HG03095 (cell line): Measurements from ENCODE around the gene PTPRA.
"Not testable (repeated sequence)": the region's sequence is repeated elsewhere in the genome, so short reads cannot be mapped to it uniquely, and the experiment has no call there.

Experiments
- ATAC-seq: cut with Tn5 transposase; IDR thresholded peaks from one replicate; pipeline ENCODE4 v1.9.1; 2021; ENCODE audit warnings: moderate library complexity; ENCODE audit not compliant: unreplicated experiment

Gene PTPRA

GRCh38 chr20:2888224-2888955, 15.1 kb downstream of the PTPRA start:
- no peak for ATAC-seq

DNA sequence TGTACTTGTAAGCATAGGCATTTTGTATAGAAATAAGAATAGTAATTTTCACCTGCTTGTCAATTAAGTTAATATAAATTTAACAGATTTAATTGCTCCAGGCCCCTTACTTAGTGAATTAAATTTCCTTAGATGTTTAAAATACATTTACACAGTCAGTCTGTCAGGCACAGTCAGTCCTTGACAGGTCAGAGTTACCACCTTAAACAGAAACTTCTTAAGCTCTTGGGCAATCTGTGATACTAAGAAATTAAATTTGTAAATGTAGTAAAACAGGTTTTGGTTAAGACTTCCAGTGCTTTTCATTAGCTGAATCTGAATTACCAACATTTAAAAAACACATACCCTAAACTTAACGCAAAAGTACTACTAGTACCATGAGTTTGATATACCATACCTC, 15.9 kb downstream of the PTPRA start:
- ATAC-seq: no peak

- ATAC-seq: no peak
Measured at GRCh38 chr20:2889797-2890196, 16.5 kb downstream of the PTPRA start.

DNA sequence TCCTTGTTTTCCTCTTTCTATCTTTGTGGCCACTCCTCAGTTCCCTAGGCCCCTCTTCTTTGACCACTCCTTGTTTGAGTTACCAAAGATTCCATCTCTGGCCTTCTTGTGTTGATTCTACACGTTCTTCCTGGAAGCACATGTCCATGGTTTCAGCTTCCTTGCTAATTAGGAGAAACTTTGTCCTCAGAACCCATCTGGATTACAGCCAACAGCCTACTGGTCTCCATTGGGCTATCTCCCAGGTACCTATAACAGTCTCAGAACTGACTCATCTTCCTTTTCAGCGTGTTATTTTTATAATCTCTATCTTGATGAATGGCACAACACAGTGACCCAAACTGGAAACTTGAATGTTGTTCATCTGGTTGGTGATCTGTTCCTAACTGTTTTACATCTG, 17.5 kb downstream of the PTPRA start:
- no peak for ATAC-seq

- ATAC-seq: no peak
Measured at GRCh38 chr20:2891343-2891742, 18.1 kb downstream of the PTPRA start.

GRCh38 chr20:2892376-2892775, 19.1 kb downstream of the PTPRA start:
- ATAC-seq: no peak

DNA sequence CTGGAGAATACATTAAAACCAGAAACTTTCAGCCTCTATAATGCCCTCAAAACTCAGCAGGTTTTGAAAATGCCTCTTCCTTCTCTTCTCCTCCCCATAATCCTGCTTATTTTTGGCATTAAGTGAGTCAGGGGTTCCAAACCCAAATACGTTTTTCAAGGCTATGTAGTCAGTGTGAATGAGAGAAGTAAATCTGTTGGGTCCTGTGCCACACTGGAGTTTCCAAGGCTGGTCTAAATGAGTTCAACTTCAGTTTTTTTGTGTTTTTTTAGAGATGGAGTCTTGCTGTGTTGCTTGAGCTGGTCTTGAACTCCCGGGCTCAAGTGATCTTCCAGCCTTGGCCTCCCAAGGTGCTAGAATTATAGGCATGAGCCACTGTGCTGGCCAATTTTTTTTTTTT, 20.9 kb downstream of the PTPRA start:
- no peak for ATAC-seq

DNA sequence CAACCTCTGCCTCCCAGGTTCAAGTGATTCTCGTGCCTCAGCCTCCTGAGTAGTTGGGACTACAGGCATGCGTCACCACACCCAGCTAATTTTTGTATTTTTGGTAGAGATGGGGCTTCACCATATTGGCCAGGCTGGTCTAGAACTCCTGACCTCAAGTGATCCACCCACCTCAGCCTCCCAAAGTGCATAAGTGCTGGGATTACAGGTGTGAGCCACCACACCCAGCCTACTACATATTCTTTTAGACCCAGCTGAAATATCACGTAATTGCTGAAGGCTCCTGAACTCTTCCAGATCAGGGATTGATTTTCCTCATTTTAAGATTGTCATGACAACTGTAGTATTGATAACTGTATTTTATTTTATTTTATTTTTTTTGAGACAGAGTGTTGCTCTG, 21.9 kb downstream of the PTPRA start:
- ATAC-seq: not testable (repeated sequence)

- ATAC-seq: peak; percentile 63
Measured at GRCh38 chr20:2899243-2899642, 26.0 kb downstream of the PTPRA start.

DNA sequence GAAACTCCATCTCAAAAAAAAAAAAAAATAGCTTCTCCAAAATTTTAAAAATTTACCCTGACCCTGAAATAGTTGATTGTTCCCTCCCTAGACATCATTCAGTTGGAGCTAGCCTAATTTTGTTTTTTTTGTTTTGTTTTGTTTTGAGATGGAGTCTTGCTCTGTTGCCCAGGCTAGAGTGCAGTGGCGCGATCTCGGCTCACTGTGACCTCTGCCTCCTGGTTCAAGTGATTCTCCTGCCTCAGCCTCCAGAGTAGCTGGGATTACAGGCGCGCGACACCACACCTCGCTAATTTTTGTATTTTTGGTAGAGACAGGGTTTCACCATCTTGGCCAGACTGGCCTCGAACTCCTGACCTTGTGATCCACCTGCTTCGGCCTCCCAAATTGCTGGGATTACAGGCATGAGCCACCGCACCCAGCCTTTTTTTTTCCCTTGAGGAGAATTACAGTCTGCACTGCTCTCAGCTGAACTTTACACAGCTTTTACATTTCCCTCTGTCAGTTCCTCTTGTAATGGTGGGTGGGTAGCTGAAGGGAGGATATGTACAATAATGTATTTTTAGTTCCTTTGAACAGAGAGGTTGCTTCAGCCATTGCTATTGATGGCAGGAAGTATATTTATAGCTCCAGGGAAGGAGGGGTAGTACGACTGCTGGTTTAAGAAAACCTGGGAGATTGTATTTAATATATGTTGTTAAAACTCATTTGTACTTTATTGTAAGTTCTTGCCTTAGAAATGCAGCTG, 27.7 kb downstream of the PTPRA start:
- no peak for ATAC-seq

DNA sequence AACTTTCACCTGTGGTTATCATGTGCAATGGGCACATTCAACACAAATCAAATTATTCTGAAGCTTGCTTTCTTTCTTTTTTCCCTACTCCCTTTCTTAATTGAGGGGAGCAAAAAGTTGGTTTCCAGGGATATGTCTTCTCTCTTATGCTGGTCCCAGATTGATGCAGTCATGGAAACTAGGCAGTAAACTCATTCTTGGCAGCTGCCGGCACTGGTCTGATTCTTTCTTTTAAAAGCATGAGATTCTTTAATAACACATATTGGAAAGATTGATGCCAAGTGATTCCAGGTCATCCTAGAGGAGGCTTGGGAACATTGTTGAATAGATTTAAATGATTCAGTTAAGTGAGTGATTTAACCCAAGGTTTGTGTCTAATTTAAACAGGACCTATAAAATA, 29.0 kb downstream of the PTPRA start:
- ATAC-seq: no peak

- no peak for ATAC-seq
Measured at GRCh38 chr20:2902818-2903217, 29.5 kb downstream of the PTPRA start.

DNA sequence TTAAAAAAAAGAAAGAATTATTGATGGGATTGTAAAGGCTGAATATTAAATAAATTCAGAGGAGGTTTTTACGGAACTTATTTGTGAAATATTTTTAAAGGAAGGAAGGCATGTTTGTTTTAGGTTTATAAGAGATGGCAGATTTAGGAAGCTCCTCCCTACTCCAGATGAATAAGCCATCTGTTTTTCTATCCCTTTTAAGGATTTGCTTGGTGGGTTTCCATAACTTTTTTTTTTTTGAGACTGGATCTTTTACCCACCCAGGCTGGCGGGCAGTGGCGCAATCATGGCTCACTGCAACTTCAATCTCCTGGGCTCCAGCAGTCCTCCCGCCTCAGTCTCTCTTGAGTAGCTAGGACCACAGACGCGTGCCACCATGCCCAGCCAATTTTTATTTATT, 30.4 kb downstream of the PTPRA start:
- ATAC-seq: no peak

DNA sequence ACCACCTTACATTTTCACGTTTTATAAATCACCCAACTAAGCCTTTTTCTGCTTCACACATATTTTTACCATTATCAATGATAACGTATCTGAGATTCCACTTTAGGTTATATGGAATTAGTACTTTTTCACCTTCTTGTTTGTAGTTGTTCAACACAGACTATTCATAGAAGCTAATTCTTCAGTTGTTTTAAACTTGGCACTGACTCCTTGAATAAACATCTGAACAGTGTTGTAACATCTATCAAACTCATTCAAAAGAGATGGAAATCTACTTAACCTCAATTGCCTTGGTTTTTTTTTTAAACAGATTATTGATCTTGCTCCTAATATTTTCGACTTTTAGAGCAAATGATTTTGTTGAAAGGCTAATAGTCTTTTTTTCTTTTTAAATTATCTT, 34.2 kb downstream of the PTPRA start:
- ATAC-seq: no peak

GRCh38 chr20:2909953-2910352, 36.7 kb downstream of the PTPRA start:
- ATAC-seq: no peak

- no peak for ATAC-seq
Measured at GRCh38 chr20:2911200-2911599, 37.9 kb downstream of the PTPRA start.

GRCh38 chr20:2914160-2914559, 40.9 kb downstream of the PTPRA start:
- no peak for ATAC-seq

GRCh38 chr20:2917266-2917665, 44.0 kb downstream of the PTPRA start:
- no peak for ATAC-seq

DNA sequence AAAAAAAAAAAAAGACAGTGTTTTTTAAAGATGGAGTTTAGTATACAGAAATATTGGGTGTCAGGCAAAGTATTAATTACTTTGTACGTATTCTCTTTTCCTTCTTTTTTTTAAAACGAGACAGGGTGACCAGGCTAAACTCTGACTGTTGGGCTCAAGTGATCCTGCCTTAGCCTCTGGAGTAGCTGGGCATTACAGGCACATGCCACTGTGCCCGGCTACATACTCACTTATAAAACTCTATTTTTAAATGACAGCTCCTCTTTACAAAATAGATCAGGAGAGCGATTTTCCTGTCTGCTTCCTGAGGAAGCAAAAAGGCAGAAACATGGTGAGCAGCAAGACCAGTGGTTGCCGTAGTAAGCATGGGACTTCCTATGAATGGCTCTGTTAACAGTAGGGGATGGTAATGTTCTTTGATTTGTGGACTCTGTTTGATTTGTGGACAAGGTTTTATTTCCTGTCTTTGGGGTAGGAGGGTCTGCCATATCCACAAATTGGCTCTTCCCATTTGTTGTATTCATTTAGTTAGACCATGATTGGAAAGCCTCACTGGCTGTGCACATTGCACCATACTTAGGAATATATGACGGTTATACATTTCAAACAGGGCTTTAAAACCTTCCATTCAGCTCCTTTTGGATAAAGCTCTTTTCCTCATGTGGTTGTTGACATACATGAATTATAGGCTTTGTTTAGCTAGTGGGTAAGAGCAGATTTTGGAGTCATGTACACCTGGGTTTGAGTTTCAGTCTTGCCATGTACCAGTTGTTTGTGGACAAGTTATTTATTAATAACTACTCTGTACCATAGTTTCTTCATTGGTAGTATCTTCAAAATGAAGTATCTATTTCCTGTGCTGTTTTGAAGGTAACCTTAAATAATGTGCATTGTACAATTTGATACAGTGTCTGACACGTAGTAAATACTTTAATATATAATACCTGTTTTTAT, 45.1 kb downstream of the PTPRA start:
- ATAC-seq: no peak

DNA sequence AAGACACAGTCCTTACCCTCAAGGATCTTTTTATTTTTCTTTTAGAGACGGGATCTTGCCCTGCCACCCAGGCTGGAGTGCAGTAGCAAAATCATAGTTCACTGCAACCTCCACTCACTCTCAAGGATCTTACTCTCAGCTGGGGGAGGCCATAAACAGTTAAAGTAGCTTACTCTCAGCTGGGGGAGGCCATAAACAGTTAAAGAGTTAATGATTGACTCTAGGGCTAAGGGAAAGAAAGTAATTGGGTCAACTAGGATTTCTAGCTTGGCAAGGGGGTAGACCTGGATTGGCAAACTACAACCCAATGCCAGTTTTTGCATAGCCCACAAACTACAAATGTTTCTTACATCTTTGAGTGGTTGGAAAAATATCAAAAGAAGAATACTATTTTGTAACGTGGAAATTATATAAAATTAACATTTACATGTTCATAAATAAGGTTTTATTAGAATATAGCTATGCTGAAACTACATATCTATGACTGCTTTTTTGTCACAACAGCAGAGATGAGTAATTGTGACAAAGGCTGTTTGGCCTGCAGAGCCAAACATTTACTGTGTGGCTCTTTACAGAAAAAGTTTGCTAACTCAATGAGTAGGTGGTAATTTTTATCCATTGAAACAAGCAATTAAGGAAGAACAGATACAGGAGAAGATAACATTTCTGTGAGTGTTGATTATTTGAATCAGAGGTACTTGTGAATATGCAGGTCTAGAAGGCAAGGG, 46.4 kb downstream of the PTPRA start:
- no peak for ATAC-seq

- no peak for ATAC-seq
Measured at GRCh38 chr20:2920473-2920872, 47.2 kb downstream of the PTPRA start.
